Fibroblast of lung (primary cell): Measurements from ENCODE around the gene RAVER2.

Experiments
- CTCF ChIP-seq, 2 donors: IDR thresholded peaks in 1 of 2; conservative IDR thresholded peaks in 1 of 2; 1 replicate in 1 of 2; 2 replicates in 1 of 2; pipeline ENCODE4 v1.5.1; 2011 to 2012; ENCODE audit warnings: low read length in 2 of 2, control low read depth in 1 of 2, inconsistent platforms in 1 of 2, low read depth in 1 of 2, mild to moderate bottlenecking in 1 of 2
- EZH2 ChIP-seq: IDR thresholded peaks from 2 replicates; pipeline ENCODE4 v1.5.1; 2012; ENCODE audit warnings: low read length, control low read depth, mild to moderate bottlenecking; ENCODE audit errors: missing control alignments

- no peak for TF ChIP-seq CTCF (conservative IDR thresholded peaks at IDR 0.05 in 1 of 2, IDR thresholded peaks at IDR 0.05 in 1 of 2; ENCODE audit: low read depth in 1 of 2, low read length in 2 of 2)
- TF ChIP-seq EZH2 = no peak
Observed at GRCh38 chr1:64843675-64844074, 98.8 kb downstream of the RAVER2 start.
